Hematopoietic multipotent progenitor cell treated with erythropoietin and hydrocortisone succinate and interleukin-3 and kit ligand, for 15 days (in vitro differentiated cells): ENCODE data around the gene ESM1.

Experiments used
- DNase-seq: peaks from one replicate; pipeline ENCODE4 v3.0.0-alpha.2; 2015; ENCODE audit warnings: low spot score

The ESM1 gene

DNA sequence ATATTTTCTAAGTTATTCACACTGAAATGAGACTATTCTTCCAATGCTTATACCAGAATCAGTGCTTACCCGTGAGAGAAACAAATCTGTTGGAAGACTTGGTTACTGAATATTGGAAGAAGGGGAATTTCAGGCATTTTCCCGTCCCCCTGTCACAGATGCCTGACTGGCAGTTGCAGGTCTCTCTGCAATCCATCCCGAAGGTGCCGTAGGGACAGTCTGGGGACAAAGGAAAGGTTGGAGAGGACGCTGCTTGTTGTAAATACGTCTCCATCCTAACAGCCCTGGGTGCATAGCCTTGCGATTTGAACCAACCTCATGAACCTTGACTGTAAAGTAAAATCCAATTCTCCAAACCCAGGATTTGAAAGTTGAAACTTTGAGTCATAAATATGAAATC, 3.5 kb downstream of the ESM1 start:
- no peak for DNase-seq

- no peak for DNase-seq
Observed at GRCh38 chr5:54975701-54976100, 9.7 kb downstream of the ESM1 start.

- no peak for DNase-seq
Observed at GRCh38 chr5:54969856-54970828, 15.3 kb downstream of the ESM1 start.

GRCh38 chr5:54969242-54969641, 16.2 kb downstream of the ESM1 start:
- DNase-seq: no peak

- no peak for DNase-seq
Observed at GRCh38 chr5:54965806-54966205, 19.6 kb downstream of the ESM1 start.

- DNase-seq: no peak
Observed at GRCh38 chr5:54964405-54964804, 21.0 kb downstream of the ESM1 start.

DNA sequence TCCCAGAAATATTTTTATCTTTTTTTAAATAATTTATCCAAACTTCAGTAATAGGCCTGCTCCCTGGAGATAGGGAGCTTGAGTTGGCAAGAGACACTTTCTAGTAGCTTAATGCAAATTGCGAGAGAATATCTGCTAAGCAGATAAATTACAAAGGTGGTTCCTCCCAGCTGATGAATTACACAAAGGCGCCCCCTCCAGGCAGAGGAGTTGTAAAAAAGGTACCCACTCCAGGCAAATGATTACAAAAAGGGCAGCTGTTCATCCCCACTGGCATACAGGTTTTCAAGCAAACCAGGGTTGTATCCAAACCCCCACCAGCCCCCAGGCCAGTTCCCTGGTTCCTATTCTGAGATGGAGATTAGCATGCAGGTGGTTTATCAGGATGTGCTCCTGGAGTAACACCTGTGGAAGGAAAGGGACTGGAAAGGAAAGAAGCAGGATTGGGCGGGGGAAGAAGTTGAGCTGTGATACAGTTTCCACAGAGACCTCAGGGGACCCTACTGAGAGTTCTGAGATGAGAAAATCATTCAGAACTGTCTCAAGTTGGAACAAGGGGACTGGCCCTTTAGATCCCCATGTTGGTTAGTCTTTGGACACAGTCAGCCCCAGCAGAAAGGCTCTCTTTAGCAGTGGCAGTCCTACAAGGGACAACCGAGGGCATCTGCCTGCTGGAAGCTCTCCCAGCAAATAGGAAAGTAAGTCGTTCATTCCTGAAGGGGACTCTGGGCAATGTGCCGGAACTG, 25.5 kb downstream of the ESM1 start:
- peak; percentile 3 for DNase-seq

DNA sequence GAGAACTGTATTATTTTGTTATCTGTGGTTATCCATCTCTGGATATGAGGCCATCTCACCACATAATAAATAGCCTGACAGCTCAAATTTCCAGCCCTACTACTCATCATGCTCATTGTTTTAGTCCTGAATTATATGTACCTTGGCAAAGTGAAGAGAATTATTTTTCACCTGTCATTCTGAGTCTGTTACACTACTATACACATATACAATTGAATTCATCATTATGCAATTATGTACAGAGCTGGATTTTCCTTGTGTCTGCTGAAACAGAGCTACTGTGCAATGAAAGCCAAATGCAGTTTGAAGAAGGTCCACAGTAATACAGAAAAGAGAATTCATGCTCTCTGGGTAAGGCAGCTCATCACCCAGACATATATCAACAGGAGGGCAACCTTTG, 28.5 kb downstream of the ESM1 start:
- DNase-seq: no peak

DNA sequence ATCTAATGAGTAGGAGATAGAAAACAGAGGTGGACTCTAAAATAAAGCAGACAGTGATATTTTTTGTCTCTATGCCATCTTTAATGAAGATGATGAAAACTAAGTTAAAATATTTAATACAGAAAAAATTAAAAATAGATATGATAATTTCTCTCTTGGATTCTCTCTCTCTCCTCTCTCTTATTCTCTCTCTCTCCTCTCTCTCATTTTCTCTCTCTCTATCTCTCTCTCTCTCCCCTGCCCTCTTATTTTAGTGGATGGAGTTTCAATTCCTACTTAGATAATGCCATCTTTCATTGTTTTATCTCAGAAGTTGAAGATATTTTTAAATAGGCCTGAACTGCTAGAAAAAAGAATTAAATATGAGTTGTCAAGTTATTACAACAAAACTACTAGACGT, 38.2 kb downstream of the ESM1 start:
- DNase-seq: no peak

DNA sequence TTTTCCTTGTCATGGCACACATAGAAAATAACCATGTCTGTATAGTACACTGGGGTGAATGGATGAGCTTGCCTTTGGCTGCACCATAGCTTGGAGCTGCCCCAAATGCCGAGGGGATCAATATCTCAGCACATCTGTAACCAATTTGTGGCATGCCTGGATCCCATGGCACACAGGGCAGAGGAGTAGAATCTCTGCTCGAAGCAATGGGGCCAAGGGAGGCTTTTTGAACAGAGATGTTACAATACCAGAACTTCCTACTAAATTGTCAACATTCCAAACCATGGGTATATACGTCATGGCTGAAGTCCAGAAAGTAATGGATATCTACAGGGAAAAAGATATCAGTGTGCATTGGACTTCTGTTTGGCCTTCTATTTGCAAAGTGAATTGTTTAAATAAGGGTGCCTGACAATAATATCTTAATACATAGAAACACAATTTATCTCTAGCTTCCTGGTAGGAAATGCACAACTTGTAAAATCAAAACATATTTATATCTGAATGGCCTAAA, 39.0 kb downstream of the ESM1 start:
- DNase-seq: no peak

- no peak for DNase-seq
Observed at GRCh38 chr5:54944364-54944763, 41.0 kb downstream of the ESM1 start.

GRCh38 chr5:54942064-54942778, 43.2 kb downstream of the ESM1 start:
- no peak for DNase-seq

DNA sequence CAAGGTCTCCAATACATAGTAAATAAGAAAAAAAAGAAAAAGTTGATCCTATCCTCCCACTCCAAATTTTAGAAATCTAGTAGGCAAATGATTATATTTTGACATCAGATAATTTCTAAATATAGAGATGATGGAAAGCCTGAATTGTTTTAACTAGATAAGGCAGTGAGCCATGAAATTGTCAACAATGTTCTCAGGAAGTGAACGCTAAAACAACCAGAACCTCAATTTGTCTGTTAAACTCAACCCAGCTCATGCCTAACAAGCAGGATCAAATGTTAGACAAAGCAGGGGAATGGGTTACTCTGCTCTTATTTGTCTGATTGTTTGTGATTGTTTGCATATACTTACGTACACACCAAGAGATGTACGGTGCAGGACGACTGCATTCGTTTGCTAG, 49.2 kb downstream of the ESM1 start:
- DNase-seq: no peak

DNA sequence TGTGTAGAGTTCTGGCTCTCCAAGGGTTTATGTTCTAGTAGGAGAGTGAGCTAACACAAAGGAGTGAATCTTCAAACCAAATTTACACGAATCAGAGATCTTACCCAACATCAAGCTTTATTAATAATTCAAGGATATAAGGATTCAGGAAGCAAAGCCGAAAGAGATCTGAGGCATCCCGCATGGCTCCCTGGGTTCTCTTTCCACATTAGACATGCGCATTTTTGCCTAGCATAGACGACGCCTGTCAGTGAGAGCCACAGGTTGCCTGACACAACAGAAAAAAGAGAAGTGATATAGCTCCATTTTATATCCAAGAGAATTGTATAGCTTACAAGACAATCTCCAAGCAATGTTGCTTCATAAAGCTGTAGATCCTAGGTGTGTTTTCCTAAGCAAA, 52.6 kb downstream of the ESM1 start:
- no peak for DNase-seq

- DNase-seq: no peak
Observed at GRCh38 chr5:54930736-54931135, 54.7 kb downstream of the ESM1 start.
